ENCODE results near the gene PSMC3IP. TPM values are rescaled to one million over a fixed set of nuclear protein-coding genes. Genes with fewer than 3 reads are reported as not detected.

The PSMC3IP gene
- total RNA-seq, 1 donor from 2014 or later, result 4.9 TPM

DNA sequence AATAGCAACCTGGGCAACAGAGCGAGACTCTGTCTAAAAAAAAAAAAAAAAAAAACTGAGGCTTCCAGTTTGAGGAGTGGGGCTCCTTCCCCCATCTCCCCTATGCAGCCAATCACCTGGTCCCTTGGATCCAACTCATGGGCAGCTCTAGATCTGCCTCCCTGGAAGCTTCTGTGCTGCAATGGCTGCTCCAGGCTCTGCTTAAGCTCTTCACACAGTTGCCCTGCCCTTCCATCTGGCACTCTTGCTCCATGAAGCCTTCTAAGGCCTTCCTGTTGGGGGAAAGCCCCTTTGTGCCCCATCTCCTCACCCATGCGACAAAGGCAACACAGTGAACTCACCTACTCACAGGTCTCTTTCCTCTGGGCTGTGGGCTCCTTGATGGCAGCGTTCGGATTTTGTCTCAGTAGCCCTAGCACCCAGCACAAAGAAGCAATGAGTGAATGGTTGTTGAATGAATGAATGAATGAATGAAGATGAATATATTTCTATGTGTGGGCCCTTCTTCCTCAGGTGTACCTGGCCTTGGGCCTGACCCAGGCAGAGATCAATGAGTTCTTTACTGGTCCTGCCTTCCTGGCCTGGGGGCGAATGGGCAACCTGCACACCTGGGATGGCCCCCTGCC lies 39.6 kb downstream of the PSMC3IP start:
- DNase-seq, result no peak

DNA sequence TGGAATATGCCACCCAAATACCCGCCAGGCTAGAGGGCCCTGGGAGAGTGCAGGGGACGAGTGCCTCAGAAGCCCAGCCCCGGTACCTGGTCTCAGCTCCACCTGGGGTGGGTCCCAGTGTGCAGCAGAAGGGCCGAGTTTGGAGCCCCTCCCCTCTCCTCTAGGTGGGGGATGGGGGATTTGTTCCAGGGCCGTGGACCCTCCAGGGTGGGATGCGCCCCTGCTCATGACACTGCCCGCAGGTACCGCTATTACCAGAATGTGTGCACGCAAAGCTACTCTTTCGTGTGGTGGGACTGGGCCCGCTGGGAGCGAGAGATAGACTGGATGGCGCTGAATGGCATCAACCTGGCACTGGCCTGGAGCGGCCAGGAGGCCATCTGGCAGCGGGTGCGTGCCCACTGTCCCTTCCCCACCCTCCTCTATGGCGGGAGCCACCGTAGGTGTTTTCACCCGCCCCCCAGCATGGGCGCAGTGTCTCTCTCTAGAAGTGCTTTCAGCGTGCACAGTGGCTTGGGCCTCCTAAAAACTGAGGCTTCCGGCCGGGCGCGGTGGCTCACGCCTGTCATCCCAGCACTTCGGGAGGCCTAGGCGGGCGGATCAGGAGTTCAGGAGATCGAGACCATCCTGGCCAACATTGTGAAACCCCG lies 40.2 kb downstream of the PSMC3IP start:
- no peak for DNase-seq

DNA sequence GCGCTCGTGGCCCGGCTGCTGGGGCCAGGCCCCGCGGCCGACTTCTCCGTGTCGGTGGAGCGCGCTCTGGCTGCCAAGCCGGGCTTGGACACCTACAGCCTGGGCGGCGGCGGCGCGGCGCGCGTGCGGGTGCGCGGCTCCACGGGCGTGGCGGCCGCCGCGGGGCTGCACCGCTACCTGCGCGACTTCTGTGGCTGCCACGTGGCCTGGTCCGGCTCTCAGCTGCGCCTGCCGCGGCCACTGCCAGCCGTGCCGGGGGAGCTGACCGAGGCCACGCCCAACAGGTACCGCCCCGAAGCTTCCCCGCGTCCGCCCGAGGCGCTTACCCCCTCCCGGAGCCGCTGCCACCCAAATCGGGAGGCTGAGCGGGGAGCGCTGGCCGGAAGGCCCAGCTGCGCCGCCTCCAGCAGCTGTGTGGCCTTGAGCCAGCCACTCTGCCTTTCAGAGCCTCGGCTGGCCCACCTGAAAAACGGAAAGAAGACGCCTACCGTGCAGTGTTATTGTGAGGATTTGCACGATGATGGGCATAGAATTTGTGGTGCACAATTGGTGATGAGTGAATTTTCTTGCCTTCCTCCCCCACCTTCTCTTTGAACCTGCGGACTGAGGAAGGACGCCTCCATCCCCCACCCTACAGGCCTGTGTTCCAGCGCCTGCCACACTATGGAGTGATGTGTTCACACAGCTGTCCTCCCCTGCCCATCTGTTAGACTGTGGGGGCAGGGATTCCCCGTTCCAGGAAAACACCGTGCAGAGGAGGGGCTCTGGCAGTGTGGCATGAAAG lies 41.0 kb downstream of the PSMC3IP start:
- DNase-seq, result peak; percentile 74

DNA sequence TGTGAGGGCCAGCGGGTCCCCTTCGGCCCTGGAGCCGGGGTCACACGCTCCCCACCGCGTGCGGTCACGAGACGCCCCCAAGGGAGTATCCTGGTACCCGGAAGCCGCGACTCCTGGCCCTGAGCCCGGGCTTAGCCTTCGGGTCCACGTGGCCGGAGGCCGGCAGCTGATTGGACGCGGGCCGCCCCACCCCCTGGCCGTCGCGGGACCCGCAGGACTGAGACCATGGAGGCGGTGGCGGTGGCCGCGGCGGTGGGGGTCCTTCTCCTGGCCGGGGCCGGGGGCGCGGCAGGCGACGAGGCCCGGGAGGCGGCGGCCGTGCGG lies 41.5 kb downstream of the PSMC3IP start, which contains the start of gene NAGLU:
Gene NAGLU (plus strand): TSS at position 194 of the 324 bp plus-strand sequence. CDS start 32 bp downstream, at position 226.
- DNase-seq, result peak; percentile 91

DNA sequence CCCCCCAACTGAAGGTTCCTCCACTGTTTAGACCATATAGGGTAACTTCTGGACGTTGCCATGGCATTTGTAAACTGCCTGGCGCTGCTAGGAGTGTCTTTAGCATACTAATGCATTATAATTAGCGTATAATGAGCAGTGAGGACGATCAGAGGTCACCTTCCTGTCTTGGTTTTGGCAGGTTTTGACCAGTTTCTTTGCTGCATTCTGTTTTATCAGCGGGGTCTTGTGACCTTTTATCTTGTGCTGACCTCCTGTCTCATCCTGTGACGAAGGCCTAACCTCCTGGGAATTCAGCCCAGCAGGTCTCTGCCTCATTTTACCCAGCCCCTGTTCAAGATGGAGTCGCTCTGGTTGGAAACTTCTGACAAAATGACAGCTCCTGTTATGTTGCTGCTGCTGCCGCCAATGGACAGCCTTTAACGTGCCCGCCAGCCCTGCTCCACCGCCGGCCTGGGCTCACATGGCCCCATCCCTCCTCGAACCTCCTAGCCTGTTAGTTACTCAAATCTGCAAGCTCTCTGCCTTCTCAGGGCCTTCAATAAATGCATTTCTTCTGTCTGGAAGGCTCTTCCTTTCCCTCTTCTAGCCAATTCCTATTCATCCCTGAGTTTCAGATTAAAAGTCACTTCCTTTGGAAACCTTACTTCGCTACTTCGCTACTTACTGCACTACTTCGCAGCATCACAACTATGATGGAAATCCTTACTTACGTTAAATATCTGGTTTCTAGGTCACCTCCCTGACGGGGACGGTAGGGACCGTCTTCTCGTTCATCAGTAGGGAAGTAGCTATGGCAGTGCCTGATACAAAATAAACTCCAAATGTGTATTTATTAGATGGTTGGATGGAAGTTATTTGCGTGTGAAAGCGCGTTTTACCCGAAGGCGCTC lies 42.1 kb downstream of the PSMC3IP start:
- DNase-seq, result no peak

DNA sequence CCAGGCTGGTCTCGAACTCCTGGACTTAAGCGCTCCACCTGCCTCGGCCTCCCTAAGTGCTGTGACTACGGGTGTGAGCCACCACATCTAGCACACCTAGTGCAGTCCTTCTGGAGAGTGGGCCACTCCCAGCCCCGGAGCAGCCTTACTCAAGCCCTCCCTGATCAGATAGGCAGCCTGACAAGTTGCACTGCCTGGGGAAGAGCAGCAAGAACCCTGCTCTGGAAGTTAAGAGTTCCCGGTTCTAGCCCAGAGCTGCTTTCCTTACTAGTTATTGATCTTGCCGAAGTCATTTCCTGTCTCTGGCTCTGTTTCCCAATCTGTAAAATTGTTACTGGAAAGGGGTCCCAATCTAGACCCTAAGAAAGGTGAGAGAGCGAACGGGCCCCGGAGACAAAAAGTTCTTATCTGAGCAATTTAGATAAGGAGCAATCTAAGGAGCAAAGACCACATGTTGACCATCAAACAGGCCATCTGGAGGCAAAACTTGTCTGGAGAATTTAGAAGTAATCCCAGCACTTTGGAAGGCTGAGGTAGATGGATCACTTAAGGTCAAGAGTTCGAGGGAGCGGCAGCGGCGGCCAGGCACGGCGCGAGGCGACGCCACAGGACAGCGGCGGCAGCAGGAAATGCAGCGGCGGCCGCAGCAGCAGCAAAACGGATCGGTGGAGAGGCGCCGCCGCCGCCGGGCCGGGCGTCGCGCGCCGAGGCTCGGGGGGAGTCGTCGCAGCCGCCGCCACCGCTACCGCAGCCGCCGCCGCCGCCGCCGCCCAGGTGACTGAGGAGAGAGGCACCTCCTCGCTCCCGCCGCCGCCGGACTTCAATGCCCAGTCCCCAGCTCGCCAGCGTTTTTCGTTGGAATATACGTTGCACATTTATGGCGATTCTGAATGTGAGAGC lies 45.8 kb downstream of the PSMC3IP start:
- DNase-seq, result peak; percentile 61

DNA sequence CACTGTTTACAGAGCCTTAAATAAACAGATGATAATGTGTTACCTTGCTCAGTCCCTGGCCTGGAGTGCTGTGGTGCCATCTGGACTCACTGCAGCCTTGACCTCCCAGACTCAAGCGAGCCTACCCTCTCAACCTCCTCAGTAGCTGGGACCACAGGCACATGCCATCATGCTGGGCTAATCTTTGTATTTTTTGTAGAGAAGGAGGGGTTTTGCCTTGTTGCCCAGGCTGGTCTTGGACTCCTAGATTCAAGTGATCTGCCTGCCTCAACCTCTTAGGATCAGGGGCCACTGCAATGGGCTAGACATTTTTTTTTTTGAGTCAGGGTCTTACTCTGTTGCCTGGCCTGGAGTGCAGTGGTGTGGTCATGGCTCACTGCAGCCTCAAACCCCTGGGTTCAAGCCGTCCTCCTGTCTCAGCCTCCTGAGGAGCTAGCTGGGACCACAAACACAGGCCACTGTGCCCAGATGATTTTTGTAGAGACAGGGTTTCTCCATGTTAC lies 46.5 kb downstream of the PSMC3IP start:
- no peak for DNase-seq

DNA sequence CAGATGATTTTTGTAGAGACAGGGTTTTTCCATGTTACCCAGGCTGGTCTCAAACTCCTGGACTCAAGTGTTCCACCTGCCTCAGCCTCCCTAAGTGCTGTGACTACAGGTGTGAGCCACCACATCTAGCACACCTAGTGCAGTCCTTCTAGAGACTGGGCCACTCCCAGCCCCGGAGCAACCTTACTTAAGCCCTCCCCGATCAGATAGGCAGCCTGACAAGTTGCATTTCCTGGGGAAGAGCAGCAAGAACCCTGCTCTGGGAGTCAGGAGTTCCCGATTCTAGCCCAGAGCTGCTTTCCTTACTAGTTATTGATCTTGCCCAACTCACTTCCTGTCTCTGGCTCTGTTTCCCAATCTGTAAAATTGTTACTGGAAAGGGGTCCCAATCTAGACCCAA lies 48.5 kb downstream of the PSMC3IP start:
- DNase-seq, result no peak

DNA sequence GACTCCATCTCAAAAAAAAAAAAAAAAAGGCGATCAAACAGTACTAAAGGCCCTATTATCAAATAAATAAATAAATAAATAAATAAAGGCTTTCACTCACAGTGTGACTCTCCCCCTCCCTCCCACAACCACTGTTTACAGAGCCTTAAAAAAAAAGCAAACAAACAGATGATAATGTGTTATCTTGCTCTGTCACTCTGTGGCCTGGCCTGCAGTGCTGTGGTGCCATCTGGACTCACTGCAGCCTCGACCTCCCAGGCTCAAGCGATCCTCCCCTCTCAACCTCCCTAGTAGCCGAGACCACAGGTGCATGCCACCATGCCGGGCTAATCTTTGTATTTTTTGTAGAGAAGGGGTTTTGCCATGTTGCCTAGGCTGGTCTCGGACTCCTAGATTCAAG lies 49.6 kb downstream of the PSMC3IP start:
- DNase-seq, result no peak

DNA sequence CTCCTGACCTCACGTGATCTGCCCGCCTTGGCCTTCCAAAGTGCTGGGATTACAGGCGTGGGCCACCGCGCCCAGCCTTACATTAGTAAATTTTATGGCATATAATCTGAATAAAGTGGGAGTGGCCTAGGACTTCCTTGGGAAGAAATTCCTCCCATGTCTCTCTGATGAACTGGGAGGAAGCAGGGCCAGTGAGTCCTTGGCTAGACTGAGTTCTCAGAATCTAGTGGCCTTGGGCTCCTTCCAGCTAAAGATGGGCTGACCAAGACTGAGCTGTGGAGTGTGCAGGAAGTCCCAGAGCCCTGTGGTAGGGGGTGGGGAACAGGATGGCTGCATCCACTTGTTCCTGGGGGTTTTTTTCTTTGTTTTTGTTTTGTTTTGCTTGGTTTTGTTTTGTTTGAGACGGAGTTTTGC lies 51.5 kb downstream of the PSMC3IP start:
- peak; percentile 84 for DNase-seq

DNA sequence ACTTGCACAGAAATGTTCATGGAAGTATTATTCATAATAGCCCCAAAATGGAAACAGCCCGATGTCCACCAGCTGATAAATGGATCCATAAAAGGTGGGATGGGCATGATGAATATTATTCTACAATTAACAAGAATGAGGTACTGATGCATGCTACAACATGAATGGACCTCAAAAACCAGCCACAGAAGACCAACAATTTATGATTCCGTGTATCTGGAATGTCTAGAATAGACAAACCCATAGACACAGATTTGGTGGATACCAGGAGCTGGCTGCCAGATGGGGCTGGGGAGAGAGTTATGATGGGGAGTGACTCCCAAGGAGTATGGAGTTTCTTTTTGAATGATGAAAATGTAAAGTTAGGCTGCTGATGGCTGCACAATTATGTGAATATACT lies 52.3 kb downstream of the PSMC3IP start:
- no peak for DNase-seq

DNA sequence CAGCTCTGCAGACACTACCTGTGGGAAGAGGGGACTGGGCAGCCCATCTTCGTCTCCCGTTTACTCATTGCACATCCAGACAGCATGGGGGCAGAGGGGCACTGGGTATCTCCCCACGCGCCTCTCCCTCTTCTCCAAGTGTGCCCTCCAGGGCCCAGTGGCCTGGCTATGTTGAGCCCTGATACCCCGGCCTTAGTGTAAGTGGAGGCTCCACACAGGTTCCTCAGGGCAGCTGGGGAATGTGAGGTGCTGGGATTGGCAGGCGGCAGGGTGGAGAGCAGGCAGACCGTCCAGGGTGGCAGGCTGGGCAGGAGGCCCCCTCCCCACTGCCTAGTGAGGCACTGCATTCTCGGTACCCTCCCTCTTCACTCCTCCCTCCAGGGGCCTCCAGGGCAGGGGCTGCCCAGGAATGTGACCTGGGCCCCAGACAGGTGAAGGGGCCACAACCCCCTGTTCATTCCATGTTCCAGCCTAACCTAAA lies 54.7 kb downstream of the PSMC3IP start:
- no peak for DNase-seq

Other genes with a start within 250 kb of the PSMC3IP start
- gene STAT3, start 189.3 kb downstream of the PSMC3IP start, total RNA-seq, result 131 and 179 TPM in 2 replicates
- gene CAVIN1, start 154.5 kb downstream of the PSMC3IP start, total RNA-seq, result 768 and 840 TPM in 2 replicates
- gene ATP6V0A1, start 118.9 kb downstream of the PSMC3IP start, total RNA-seq, result 27.9 and 42.9 TPM in 2 replicates
- gene NAGLU, start 41.5 kb downstream of the PSMC3IP start, total RNA-seq, result 44.9 and 53.3 TPM in 2 replicates
- 0.23 and 0.34 TPM in 2 replicates for gene HSD17B1, start 24.8 kb downstream of the PSMC3IP start, total RNA-seq
- 9.5 and 33.9 TPM in 2 replicates for gene COASY, start 15.6 kb downstream of the PSMC3IP start, total RNA-seq
- 33.0 and 34.5 TPM in 2 replicates for gene MLX, start 10.6 kb downstream of the PSMC3IP start, total RNA-seq
- gene RETREG3, start 31.6 kb upstream of the PSMC3IP start, total RNA-seq, result 63.8 and 72.5 TPM in 2 replicates
- gene TUBG1, start 32.0 kb upstream of the PSMC3IP start, total RNA-seq, result 27.6 and 62.5 TPM in 2 replicates
- gene TUBG2, start 81.6 kb upstream of the PSMC3IP start, total RNA-seq, result 6.4 and 7.7 TPM in 2 replicates
- gene PLEKHH3, start 99.3 kb upstream of the PSMC3IP start, total RNA-seq, result 12.9 and 20.0 TPM in 2 replicates
- gene CCR10, start 104.1 kb upstream of the PSMC3IP start, total RNA-seq, result 5.1 and 7.9 TPM in 2 replicates
- gene CNTNAP1, start 104.8 kb upstream of the PSMC3IP start, total RNA-seq, result 12.3 and 41.2 TPM in 2 replicates
- gene EZH1, start 167.3 kb upstream of the PSMC3IP start, total RNA-seq, result 12.9 and 18.2 TPM in 2 replicates
- 9.7 and 13.1 TPM in 2 replicates for gene RAMP2, start 183.5 kb upstream of the PSMC3IP start, total RNA-seq
- 46.5 and 53.4 TPM in 2 replicates for gene VPS25, start 195.7 kb upstream of the PSMC3IP start, total RNA-seq
- 3.4 TPM in 2 replicates for gene WNK4, start 202.9 kb upstream of the PSMC3IP start, total RNA-seq
- gene COA3, start 221.0 kb upstream of the PSMC3IP start, total RNA-seq, result 52.5 and 75.7 TPM in 2 replicates
- gene CNTD1, start 221.1 kb upstream of the PSMC3IP start, total RNA-seq, result 0.34 TPM in 1 of 2 replicates, not detected in the other
- gene BECN1, start 246.6 kb upstream of the PSMC3IP start, total RNA-seq, result 133 and 168 TPM in 2 replicates